Measurements from ENCODE around the gene SLC44A5. TPM values are rescaled to one million over a fixed set of nuclear protein-coding genes. Genes with fewer than 3 reads are reported as not detected.
A peak's percentile ranks its signal among the peaks of the same experiment; 100 is the strongest.

The SLC44A5 gene
- total and polyA plus RNA-seq, 2 experiments from 2014 or later, result 3.3 to 11.7 TPM

GRCh38 chr1:75396745-75397144 lies 214.2 kb downstream of the SLC44A5 start (continued):
- TF ChIP-seq, protein P1, sequence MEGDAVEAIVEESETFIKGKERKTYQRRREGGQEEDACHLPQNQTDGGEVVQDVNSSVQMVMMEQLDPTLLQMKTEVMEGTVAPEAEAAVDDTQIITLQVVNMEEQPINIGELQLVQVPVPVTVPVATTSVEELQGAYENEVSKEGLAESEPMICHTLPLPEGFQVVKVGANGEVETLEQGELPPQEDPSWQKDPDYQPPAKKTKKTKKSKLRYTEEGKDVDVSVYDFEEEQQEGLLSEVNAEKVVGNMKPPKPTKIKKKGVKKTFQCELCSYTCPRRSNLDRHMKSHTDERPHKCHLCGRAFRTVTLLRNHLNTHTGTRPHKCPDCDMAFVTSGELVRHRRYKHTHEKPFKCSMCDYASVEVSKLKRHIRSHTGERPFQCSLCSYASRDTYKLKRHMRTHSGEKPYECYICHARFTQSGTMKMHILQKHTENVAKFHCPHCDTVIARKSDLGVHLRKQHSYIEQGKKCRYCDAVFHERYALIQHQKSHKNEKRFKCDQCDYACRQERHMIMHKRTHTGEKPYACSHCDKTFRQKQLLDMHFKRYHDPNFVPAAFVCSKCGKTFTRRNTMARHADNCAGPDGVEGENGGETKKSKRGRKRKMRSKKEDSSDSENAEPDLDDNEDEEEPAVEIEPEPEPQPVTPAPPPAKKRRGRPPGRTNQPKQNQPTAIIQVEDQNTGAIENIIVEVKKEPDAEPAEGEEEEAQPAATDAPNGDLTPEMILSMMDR (conservative IDR thresholded peaks at IDR 0.05; ENCODE audit: low read depth in 2 of 2), result no peak
- no peak for TF ChIP-seq ZNF114 (CRISPR knock-in tag; IDR thresholded peaks at IDR 0.05)
- TF ChIP-seq POLR2AphosphoS5 (IDR thresholded peaks at IDR 0.05; ENCODE audit: low read depth), result no peak
- no peak for TF ChIP-seq JUNB (IDR thresholded peaks at IDR 0.05; ENCODE audit: unreplicated experiment)
- no peak for TF ChIP-seq STAT1 (IDR thresholded peaks at IDR 0.05; ENCODE audit: unreplicated experiment)

DNA sequence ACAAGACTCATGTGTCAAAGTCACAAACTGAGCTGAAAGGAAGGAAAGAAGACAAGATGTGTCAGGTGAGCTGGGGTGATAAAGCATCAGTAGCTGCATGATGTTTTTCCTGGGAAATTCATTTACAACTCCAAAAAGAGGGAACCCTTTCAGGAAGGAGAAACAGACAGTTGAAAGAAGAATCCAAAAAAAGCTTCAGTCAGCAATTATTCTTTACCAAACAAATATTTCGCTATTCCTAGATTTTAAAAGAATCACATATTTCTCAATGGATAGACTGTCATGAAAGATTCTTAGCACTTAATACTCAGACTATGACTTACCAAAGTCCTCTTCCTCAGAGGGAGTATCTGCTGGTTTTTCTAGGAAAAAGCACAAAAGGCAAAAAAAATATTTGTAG lies 214.7 kb downstream of the SLC44A5 start:
- H3K9me3 Mint-ChIP-seq, result peaks cover 9% of the 10 kb centered on the region
- no peak for TF ChIP-seq ZNF331 (CRISPR knock-in tag; IDR thresholded peaks at IDR 0.05; ENCODE audit: low read depth)
- TF ChIP-seq CREB1 (CRISPR knock-in tag; IDR thresholded peaks at IDR 0.05; ENCODE audit: low read depth), result no peak
- TF ChIP-seq STAT1 (IDR thresholded peaks at IDR 0.05; ENCODE audit: unreplicated experiment), result no peak
- TF ChIP-seq NANOG (IDR thresholded peaks at IDR 0.05; ENCODE audit: borderline replicate concordance), result no peak
- TF ChIP-seq, protein P2, sequence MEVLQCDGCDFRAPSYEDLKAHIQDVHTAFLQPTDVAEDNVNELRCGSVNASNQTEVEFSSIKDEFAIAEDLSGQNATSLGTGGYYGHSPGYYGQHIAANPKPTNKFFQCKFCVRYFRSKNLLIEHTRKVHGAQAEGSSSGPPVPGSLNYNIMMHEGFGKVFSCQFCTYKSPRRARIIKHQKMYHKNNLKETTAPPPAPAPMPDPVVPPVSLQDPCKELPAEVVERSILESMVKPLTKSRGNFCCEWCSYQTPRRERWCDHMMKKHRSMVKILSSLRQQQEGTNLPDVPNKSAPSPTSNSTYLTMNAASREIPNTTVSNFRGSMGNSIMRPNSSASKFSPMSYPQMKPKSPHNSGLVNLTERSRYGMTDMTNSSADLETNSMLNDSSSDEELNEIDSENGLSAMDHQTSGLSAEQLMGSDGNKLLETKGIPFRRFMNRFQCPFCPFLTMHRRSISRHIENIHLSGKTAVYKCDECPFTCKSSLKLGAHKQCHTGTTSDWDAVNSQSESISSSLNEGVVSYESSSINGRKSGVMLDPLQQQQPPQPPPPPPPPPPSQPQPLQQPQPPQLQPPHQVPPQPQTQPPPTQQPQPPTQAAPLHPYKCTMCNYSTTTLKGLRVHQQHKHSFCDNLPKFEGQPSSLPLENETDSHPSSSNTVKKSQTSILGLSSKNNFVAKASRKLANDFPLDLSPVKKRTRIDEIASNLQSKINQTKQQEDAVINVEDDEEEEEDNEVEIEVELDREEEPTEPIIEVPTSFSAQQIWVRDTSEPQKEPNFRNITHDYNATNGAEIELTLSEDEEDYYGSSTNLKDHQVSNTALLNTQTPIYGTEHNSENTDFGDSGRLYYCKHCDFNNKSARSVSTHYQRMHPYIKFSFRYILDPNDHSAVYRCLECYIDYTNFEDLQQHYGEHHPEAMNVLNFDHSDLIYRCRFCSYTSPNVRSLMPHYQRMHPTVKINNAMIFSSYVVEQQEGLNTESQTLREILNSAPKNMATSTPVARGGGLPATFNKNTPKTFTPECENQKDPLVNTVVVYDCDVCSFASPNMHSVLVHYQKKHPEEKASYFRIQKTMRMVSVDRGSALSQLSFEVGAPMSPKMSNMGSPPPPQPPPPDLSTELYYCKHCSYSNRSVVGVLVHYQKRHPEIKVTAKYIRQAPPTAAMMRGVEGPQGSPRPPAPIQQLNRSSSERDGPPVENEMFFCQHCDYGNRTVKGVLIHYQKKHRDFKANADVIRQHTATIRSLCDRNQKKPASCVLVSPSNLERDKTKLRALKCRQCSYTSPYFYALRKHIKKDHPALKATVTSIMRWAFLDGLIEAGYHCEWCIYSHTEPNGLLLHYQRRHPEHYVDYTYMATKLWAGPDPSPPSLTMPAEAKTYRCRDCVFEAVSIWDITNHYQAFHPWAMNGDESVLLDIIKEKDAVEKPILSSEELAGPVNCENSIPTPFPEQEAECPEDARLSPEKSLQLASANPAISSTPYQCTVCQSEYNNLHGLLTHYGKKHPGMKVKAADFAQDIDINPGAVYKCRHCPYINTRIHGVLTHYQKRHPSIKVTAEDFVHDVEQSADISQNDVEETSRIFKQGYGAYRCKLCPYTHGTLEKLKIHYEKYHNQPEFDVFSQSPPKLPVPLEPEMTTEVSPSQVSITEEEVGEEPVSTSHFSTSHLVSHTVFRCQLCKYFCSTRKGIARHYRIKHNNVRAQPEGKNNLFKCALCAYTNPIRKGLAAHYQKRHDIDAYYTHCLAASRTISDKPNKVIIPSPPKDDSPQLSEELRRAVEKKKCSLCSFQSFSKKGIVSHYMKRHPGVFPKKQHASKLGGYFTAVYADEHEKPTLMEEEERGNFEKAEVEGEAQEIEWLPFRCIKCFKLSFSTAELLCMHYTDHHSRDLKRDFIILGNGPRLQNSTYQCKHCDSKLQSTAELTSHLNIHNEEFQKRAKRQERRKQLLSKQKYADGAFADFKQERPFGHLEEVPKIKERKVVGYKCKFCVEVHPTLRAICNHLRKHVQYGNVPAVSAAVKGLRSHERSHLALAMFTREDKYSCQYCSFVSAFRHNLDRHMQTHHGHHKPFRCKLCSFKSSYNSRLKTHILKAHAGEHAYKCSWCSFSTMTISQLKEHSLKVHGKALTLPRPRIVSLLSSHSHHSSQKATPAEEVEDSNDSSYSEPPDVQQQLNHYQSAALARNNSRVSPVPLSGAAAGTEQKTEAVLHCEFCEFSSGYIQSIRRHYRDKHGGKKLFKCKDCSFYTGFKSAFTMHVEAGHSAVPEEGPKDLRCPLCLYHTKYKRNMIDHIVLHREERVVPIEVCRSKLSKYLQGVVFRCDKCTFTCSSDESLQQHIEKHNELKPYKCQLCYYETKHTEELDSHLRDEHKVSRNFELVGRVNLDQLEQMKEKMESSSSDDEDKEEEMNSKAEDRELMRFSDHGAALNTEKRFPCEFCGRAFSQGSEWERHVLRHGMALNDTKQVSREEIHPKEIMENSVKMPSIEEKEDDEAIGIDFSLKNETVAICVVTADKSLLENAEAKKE (CRISPR knock-in tag; IDR thresholded peaks at IDR 0.05), result no peak
- TF ChIP-seq EZH2 (IDR thresholded peaks at IDR 0.05; ENCODE audit: low read depth, unreplicated experiment), result no peak
- TF ChIP-seq JUNB (IDR thresholded peaks at IDR 0.05; ENCODE audit: unreplicated experiment), result no peak
- no peak for TF ChIP-seq ZNF114 (CRISPR knock-in tag; IDR thresholded peaks at IDR 0.05)
- TF ChIP-seq, protein P1 (conservative IDR thresholded peaks at IDR 0.05; ENCODE audit: low read depth in 2 of 2), result no peak
- TF ChIP-seq EZH2phosphoT487 (IDR thresholded peaks at IDR 0.05; ENCODE audit: unreplicated experiment), result no peak
- TF ChIP-seq, protein P3, sequence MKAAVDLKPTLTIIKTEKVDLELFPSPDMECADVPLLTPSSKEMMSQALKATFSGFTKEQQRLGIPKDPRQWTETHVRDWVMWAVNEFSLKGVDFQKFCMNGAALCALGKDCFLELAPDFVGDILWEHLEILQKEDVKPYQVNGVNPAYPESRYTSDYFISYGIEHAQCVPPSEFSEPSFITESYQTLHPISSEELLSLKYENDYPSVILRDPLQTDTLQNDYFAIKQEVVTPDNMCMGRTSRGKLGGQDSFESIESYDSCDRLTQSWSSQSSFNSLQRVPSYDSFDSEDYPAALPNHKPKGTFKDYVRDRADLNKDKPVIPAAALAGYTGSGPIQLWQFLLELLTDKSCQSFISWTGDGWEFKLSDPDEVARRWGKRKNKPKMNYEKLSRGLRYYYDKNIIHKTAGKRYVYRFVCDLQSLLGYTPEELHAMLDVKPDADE (IDR thresholded peaks at IDR 0.05), result no peak

More for the DNA sequence above, 214.7 kb downstream of the SLC44A5 start:
- no peaks in the 10 kb centered on the region; the same call in 1 of the 2 replicates for H3K36me3 ChIP-seq (ENCODE audit: insufficient read depth)
- no peaks in the 10 kb centered on the region for H3K27me3 ChIP-seq (ENCODE audit: insufficient read depth)
- ATAC-seq, result no peak
- Mint-ChIP-seq H3K4me1 (no peaks in the 10 kb centered on the region), H3K27ac (peak overlapping the region; percentile 1; the same call in 1 of the 2 replicates), H3K4me3 (no peak overlapping the region), H3K36me3 (ENCODE audit: low read depth) (peaks cover 4% of the 10 kb centered on the region; the same call in 2 of the 3 replicates), H3K27me3 (ENCODE audit: insufficient read depth, low read depth, poor library complexity) (no peaks in the 10 kb centered on the region)
- no peak overlapping the region for H3K4me3 ChIP-seq
- H3F3A ChIP-seq (replicated peaks; ENCODE audit: low read depth), result no peaks in the 10 kb centered on the region
- H3K4me1 ChIP-seq (ENCODE audit: insufficient read depth), result no peaks in the 10 kb centered on the region
- no peaks in the 10 kb centered on the region for H4K20me1 ChIP-seq (replicated peaks; ENCODE audit: insufficient read depth)
- no peaks in the 10 kb centered on the region for H3K79me2 ChIP-seq (replicated peaks; ENCODE audit: insufficient read depth)
- H3K27ac ChIP-seq (ENCODE audit: low read depth), result no peak overlapping the region
- no peak overlapping the region for H2AFZ ChIP-seq
- H3K9me2 ChIP-seq (ENCODE audit: insufficient read depth), result no peaks in the 10 kb centered on the region
- no peak overlapping the region for H3K4me2 ChIP-seq
- DNase-seq (ENCODE audit: low spot score), result no peak
